HepG2 (cell line): Measurements from ENCODE around the gene SMCO4. TPM values are rescaled to one million over a fixed set of nuclear protein-coding genes. Genes with fewer than 3 reads are reported as not detected.

Source experiments
- ATAC-seq: fragments of 200-7000 bp; cut with Tn5 transposase; 3 replicates; pipeline ENCODE4 v1.9.1; 2020; ENCODE audit warnings: mild to moderate bottlenecking, moderate library complexity
- BruUV-seq: library from RNA; stranded (reverse); fragments of 400-500 nt; replicated peaks from 2 replicates; lab custom pipeline; 2021; lab: Mats Ljungman, UMichigan
- CTCF ChIA-PET: fragments of 300-600 bp; formaldehyde crosslinking; extraction: SDS; loops from one replicate; lab custom pipeline; 2021; ENCODE audit warnings: low total read pairs, inconsistent platforms, low intra/inter-chr PET ratio; lab: Yijun Ruan, JAX
- POLR2A ChIA-PET: fragments of 350-600 bp; sonication (Branson Sonifier 250); formaldehyde crosslinking; loops from one replicate; lab custom pipeline; 2020; ENCODE audit warnings: antibody characterized with exemption, inconsistent platforms; lab: Yijun Ruan, JAX
- DNase-seq: peaks from one replicate; pipeline ENCODE4 v3.0.0-alpha.2; 2015; ENCODE audit warnings: low spot score
- FAIRE-seq: peaks from 3 replicates; lab custom pipeline; 2011; peaks lifted over from hg19 to GRCh38; lab: Jason Lieb, UNC
- H2AFZ ChIP-seq: one replicate; pipeline ENCODE4 v1.6.1; 2011; ENCODE audit warnings: low read length, inconsistent platforms
- H3K27ac ChIP-seq: fragments of 300-600 bp; 3 replicates; pipeline ENCODE4 v1.8.0; 2011; ENCODE audit warnings: mixed run types, mild to moderate bottlenecking, mixed read lengths, low read length, inconsistent platforms; ENCODE audit not compliant: insufficient read depth; ENCODE audit errors: extremely low read length
- H3K27me3 ChIP-seq, 2 experiments: fragments of 200-600 bp in 1 of 2; 2 replicates in 1 of 2; 3 replicates in 1 of 2; pipeline versions ENCODE4 v1.6.0 to v1.8.0; 2011; ENCODE audit warnings: low read length in 2 of 2, mild to moderate bottlenecking in 2 of 2, moderate library complexity in 2 of 2, inconsistent platforms in 1 of 2; ENCODE audit not compliant: insufficient read depth in 2 of 2, control insufficient read depth in 1 of 2
- H3K36me3 ChIP-seq, 2 experiments: fragments of 200-600 bp in 1 of 2; replicated peaks in 1 of 2; 2 replicates in 1 of 2; 3 replicates in 1 of 2; pipeline versions ENCODE4 v1.5.1 to v1.8.0; 2011; ENCODE audit warnings: low read length in 2 of 2, inconsistent platforms in 1 of 2; ENCODE audit not compliant: insufficient read depth in 2 of 2, control insufficient read depth in 1 of 2
- H3K4me1 ChIP-seq: 2 replicates; pipeline ENCODE4 v1.5.1; 2012; ENCODE audit warnings: low read length, inconsistent platforms; ENCODE audit not compliant: insufficient read depth
- H3K4me2 ChIP-seq: 2 replicates; pipeline ENCODE4 v1.6.0; 2011; ENCODE audit warnings: low read depth, low read length, inconsistent platforms
- H3K4me3 ChIP-seq, 3 experiments: fragments of 200-600 bp in 1 of 3; sonication (generic), shearing (Covaris generic) in 1 of 3; replicated peaks in 1 of 3; 2 replicates each; pipeline ENCODE4 v1.5.1; 2011 to 2016; ENCODE audit warnings: low read length in 3 of 3, inconsistent platforms in 2 of 3, low read depth in 2 of 3, mild to moderate bottlenecking in 2 of 3, control low read depth in 1 of 3, mixed read lengths in 1 of 3; ENCODE audit not compliant: insufficient read depth in 1 of 3
- H3K79me2 ChIP-seq: one replicate; pipeline ENCODE4 v1.6.1; 2011; ENCODE audit warnings: low read length, inconsistent platforms; ENCODE audit not compliant: insufficient read depth
- H3K9ac ChIP-seq: 2 replicates; pipeline ENCODE4 v1.6.0; 2011; ENCODE audit warnings: mild to moderate bottlenecking, low read depth, low read length, inconsistent platforms; ENCODE audit not compliant: insufficient read depth
- H3K9me3 ChIP-seq: 2 replicates; pipeline ENCODE4 v1.5.1; 2012; ENCODE audit warnings: mild to moderate bottlenecking, low read length
- H4K20me1 ChIP-seq: 2 replicates; pipeline ENCODE4 v1.6.0; 2011; ENCODE audit warnings: inconsistent platforms, mild to moderate bottlenecking, low read length, moderate library complexity; ENCODE audit not compliant: insufficient read depth
- ATRX ChIP-seq: sonication (generic); formaldehyde crosslinking; IDR thresholded peaks from 2 replicates; pipeline ENCODE4 v1.4.0; 2020; ENCODE audit warnings: missing genetic modification reagents, borderline replicate concordance
- BCL3 ChIP-seq: sonication (generic); formaldehyde crosslinking; IDR thresholded peaks from 2 replicates; pipeline ENCODE4 v1.5.1; 2020; ENCODE audit warnings: mild to moderate bottlenecking, missing genetic modification reagents, moderate library complexity
- BORCS8-MEF2B ChIP-seq: sonication (generic); formaldehyde crosslinking; IDR thresholded peaks from 2 replicates; pipeline ENCODE4 v1.8.0; 2022; ENCODE audit warnings: mild to moderate bottlenecking, missing genetic modification reagents
- CEBPZ ChIP-seq: IDR thresholded peaks from 2 replicates; pipeline ENCODE4 v1.6.1; 2012; ENCODE audit warnings: low read length, improper control_type of control experiment
- FOXO4 ChIP-seq: sonication (generic); formaldehyde crosslinking; conservative IDR thresholded peaks from 2 replicates; pipeline ENCODE4 v1.8.1; 2023; ENCODE audit warnings: missing genetic modification reagents
- KAT2B ChIP-seq: fragments of 150-350 bp; IDR thresholded peaks from 2 replicates; pipeline ENCODE4 v1.6.1; 2014; ENCODE audit warnings: low read depth, low read length, borderline replicate concordance
- KLF11 ChIP-seq: IDR thresholded peaks from 2 replicates; pipeline ENCODE4 v1.6.1; 2016; ENCODE audit warnings: missing compliant biosample characterization
- NCOR1 ChIP-seq: fragments of 200-600 bp; sonication (generic); IDR thresholded peaks from 2 replicates; pipeline ENCODE4 v1.7.0; 2017; ENCODE audit warnings: antibody characterized with exemption, low read length, borderline replicate concordance
- STAT5B ChIP-seq: sonication (generic); formaldehyde crosslinking; IDR thresholded peaks from 2 replicates; pipeline ENCODE4 v1.4.0; 2020; ENCODE audit warnings: missing genetic modification reagents
- TCF7L2 ChIP-seq: IDR thresholded peaks from 2 replicates; pipeline ENCODE4 v1.6.1; 2011; ENCODE audit warnings: mild to moderate bottlenecking, low read depth, low read length, moderate library complexity
- TIGD3 ChIP-seq: sonication (generic); formaldehyde crosslinking; IDR thresholded peaks from 2 replicates; pipeline ENCODE4 v1.5.1; 2020; ENCODE audit warnings: mild to moderate bottlenecking, missing genetic modification reagents, borderline replicate concordance
- ZBTB3 ChIP-seq: sonication (generic); formaldehyde crosslinking; IDR thresholded peaks from 2 replicates; pipeline ENCODE4 v1.4.0; 2020; ENCODE audit warnings: low read depth, mild to moderate bottlenecking, moderate library complexity, missing genetic modification reagents, borderline replicate concordance
- ZNF629 ChIP-seq: sonication (generic); formaldehyde crosslinking; conservative IDR thresholded peaks from 2 replicates; pipeline ENCODE4 v1.5.0; 2020; ENCODE audit warnings: missing genetic modification reagents
- ZNF747 ChIP-seq: sonication (generic); formaldehyde crosslinking; IDR thresholded peaks from 2 replicates; pipeline ENCODE4 v1.8.1; 2023; ENCODE audit warnings: missing genetic modification reagents, mild to moderate bottlenecking, borderline replicate concordance
- ZNF75D ChIP-seq: sonication (generic); formaldehyde crosslinking; IDR thresholded peaks from 2 replicates; pipeline ENCODE4 v1.8.1; 2023; ENCODE audit warnings: missing genetic modification reagents, mild to moderate bottlenecking, borderline replicate concordance
- ZNF788 ChIP-seq: sonication (generic); formaldehyde crosslinking; IDR thresholded peaks from 2 replicates; pipeline ENCODE4 v1.5.0; 2020; ENCODE audit warnings: mild to moderate bottlenecking, missing genetic modification reagents, borderline replicate concordance
- WGBS: methylation state at CpG from one replicate; pipeline ENCODE4 v1.1.6; 2017; ENCODE audit warnings: low lambda C conversion rate; 5-methylcytosine and 5-hydroxymethylcytosine counted together
- in situ Hi-C: cut with HindIII; loops from 2 replicates; pipeline ENCODE4 v1.10.0; 2017; ENCODE audit warnings: low pct_unique_long_range_greater_than_20kb; ENCODE audit not compliant: extremely low pct_ligation_motif_present
- intact Hi-C: fragments of 100-400 bp; cut with micrococcal nuclease; formaldehyde crosslinking; loops from one replicate; pipeline ENCODE4 v1.10.0; 2022; ENCODE audit not compliant: unreplicated experiment
- polyA plus RNA-seq, 8 experiments: library from polyadenylated mRNA; depleted of rRNA in 3 of 8; stranded (reverse) in 7 of 8; unstranded in 1 of 8; fragments of >200 nt; fragmentation: Illumina TruSeq in 4 of 8; extraction: Trizol in 4 of 8; gene quantifications; 2 replicates each; pipeline versions ENCODE4 v1.2.1 to v1.2.3, GENCODE V29; 2011 to 2016; ENCODE audit warnings: low read depth in 4 of 8, missing spikeins in 1 of 8, mixed read lengths in 1 of 8; ENCODE audit not compliant: insufficient read depth in 1 of 8
- total RNA-seq, 5 experiments: library from RNA; depleted of rRNA; stranded (reverse); fragments of >200 nt; fragmentation: Illumina TruSeq; extraction: Trizol; gene quantifications; 2 replicates each; pipeline ENCODE4 v1.2.3, GENCODE V29; 2016; ENCODE audit warnings: low read depth in 1 of 5

Gene SMCO4
- total and polyA plus RNA-seq, 2 of the 13 experiments (the other 11 are each of a cell fraction or from before 2014, with no cell fraction given): 10.6 to 28.5 TPM

- TF ChIP-seq TCF7L2: no peak
- peak; percentile 90; the same call in 1 of the 2 replicates for TF ChIP-seq ZNF788
These were observed 56.1 kb downstream of the SMCO4 start (continued) for GRCh38 chr11:93487032-93487483.

- ATAC-seq: no peak
- ChIA-PET CTCF (no interaction called here), POLR2A (interaction anchor here (2.5 kb wide), 1 partner anchor 44 kb away, joined by 11 read pairs; no protein-coding TSS in a partner anchor)
- no peaks in the 10 kb centered on the region for H3K9me3 ChIP-seq
- no peak for DNase-seq
- H4K20me1 ChIP-seq: peaks cover 7% of the 10 kb centered on the region; the same call in 1 of the 2 replicates
- H2AFZ ChIP-seq: no peak overlapping the region
- WGBS: 100% methylated on average over 1 of the region's 2 CpGs
- no peak overlapping the region for H3K4me3 ChIP-seq
- intact Hi-C loops: loop anchor here (2.0 kb wide), 1 partner anchor 29 kb away; no protein-coding TSS in a partner anchor
- no peak overlapping the region for H3K9ac ChIP-seq
- H3K4me1 ChIP-seq: peaks cover 54% of the 10 kb centered on the region
- FAIRE-seq: no peak
- no TSS peak for BruUV-seq
- peaks cover 0 to 4% of the 10 kb centered on the region in 2 experiments; a peak in 3 of 5 replicates for H3K36me3 ChIP-seq
- in situ Hi-C loops: no loop called here
- H3K27me3 ChIP-seq: no peaks in the 10 kb centered on the region
- no peak overlapping the region for H3K4me2 ChIP-seq
- H3K79me2 ChIP-seq: no peaks in the 10 kb centered on the region
- H3K27ac ChIP-seq: no peak overlapping the region
- no peak for TF ChIP-seq CEBPZ
- no peak for TF ChIP-seq ZNF75D (CRISPR knock-in tag)
- no peak for TF ChIP-seq STAT5B
- TF ChIP-seq ZBTB3 (CRISPR knock-in tag): no peak
- no peak for TF ChIP-seq ZNF747
- TF ChIP-seq NCOR1: no peak
- TF ChIP-seq KAT2B: no peak
- TF ChIP-seq ATRX: no peak
- no peak for TF ChIP-seq TIGD3
- TF ChIP-seq BORCS8-MEF2B (CRISPR knock-in tag): no peak
- TF ChIP-seq ZNF629: peak; percentile 89
- TF ChIP-seq KLF11 (CRISPR knock-in tag): no peak
- no peak for TF ChIP-seq FOXO4
- 0 out of 2 replicates have a peak, but pooled peaks have one; percentile 29 for TF ChIP-seq BCL3 (CRISPR knock-in tag)
These were observed 57.2 kb downstream of the SMCO4 start for GRCh38 chr11:93485983-93486382.
